HCT116 (cell line): ENCODE results near the gene LRRC31. TPM values are rescaled to one million over a fixed set of nuclear protein-coding genes. Genes with fewer than 3 reads are reported as not detected.

Experiments used
- ATAC-seq: fragments of 200-7000 bp; cut with Tn5 transposase; 2 replicates; pipeline ENCODE4 v1.9.1; 2020; ENCODE audit warnings: mild to moderate bottlenecking, moderate library complexity
- BruUV-seq: library from RNA; stranded (reverse); fragments of 400-500 nt; replicated peaks from 2 replicates; lab custom pipeline; 2021; lab: Mats Ljungman, UMichigan
- CTCF ChIA-PET: fragments of 300-600 bp; sonication (Branson Sonifier 250); formaldehyde crosslinking; loops from one replicate; lab custom pipeline; 2021; ENCODE audit warnings: antibody characterized with exemption; lab: Charles Lee
- POLR2A ChIA-PET: fragments of 300-600, 350-600 bp; sonication (Branson Sonifier 250); formaldehyde crosslinking; loops from one replicate; lab custom pipeline; 2021; ENCODE audit warnings: antibody characterized with exemption; lab: Charles Lee
- RAD21 ChIA-PET, 2 experiments: fragments of 300-600 bp; sonication (Branson Sonifier 250); formaldehyde crosslinking; loops; one replicate each; lab custom pipeline; 2023; ENCODE audit warnings: low total read pairs in 2 of 2; ENCODE audit not compliant: uncharacterized antibody in 2 of 2, unreplicated experiment in 2 of 2, low non-redundant PET in 1 of 2; lab: Charles Lee
- DNase-seq: peaks from one replicate; pipeline ENCODE4 v3.0.0-alpha.2; 2010; ENCODE audit warnings: low read depth, low spot score
- H2AFZ ChIP-seq: fragments of 200-600 bp; shearing (Covaris generic), sonication (generic); 2 replicates; pipeline ENCODE4 v1.6.1; 2017; ENCODE audit warnings: low read depth, mixed run types, mixed read lengths, antibody characterized with exemption, low read length; ENCODE audit not compliant: poor library complexity, severe bottlenecking
- H3K27ac ChIP-seq: 2 replicates; pipeline ENCODE4 v1.5.1; 2012; ENCODE audit warnings: low read depth, low read length
- H3K27me3 ChIP-seq: fragments of 200-600 bp; sonication (generic); 2 replicates; pipeline ENCODE4 v1.6.1; 2016; ENCODE audit warnings: mixed run types, low read length, mixed read lengths; ENCODE audit not compliant: insufficient read depth
- H3K36me3 ChIP-seq, 2 experiments: fragments of 200-500 bp in 1 of 2; fragments of 200-600 bp in 1 of 2; sonication (Bioruptor generic) in 1 of 2; sonication (generic) in 1 of 2; 2 replicates each; pipeline versions ENCODE4 v1.5.1 to v1.6.1; 2014 to 2016; ENCODE audit warnings: low read length in 2 of 2, inconsistent platforms in 1 of 2, mixed read lengths in 1 of 2, mixed run types in 1 of 2; ENCODE audit not compliant: insufficient read depth in 2 of 2, control insufficient read depth in 1 of 2
- H3K4me1 ChIP-seq, 2 experiments: fragments of 200-600 bp in 1 of 2; sonication (generic) in 1 of 2; 2 replicates each; pipeline versions ENCODE4 v1.5.1 to v1.6.1; 2012 to 2017; ENCODE audit warnings: low read length in 2 of 2, inconsistent platforms in 1 of 2, mild to moderate bottlenecking in 1 of 2, mixed read lengths in 1 of 2, mixed run types in 1 of 2, moderate library complexity in 1 of 2; ENCODE audit not compliant: insufficient read depth in 2 of 2, control insufficient read depth in 1 of 2
- H3K4me2 ChIP-seq: fragments of 200-600 bp; sonication (generic); 2 replicates; pipeline ENCODE4 v1.6.1; 2017; ENCODE audit warnings: mixed run types, low read length, mixed read lengths
- H3K4me3 ChIP-seq, 2 experiments: fragments of 200-600 bp in 1 of 2; sonication (generic) in 1 of 2; replicated peaks in 1 of 2; 2 replicates each; pipeline ENCODE4 v1.5.1; 2011 to 2016; ENCODE audit warnings: low read length in 2 of 2, control low read depth in 1 of 2, low read depth in 1 of 2, mild to moderate bottlenecking in 1 of 2, mixed read lengths in 1 of 2, mixed run types in 1 of 2
- H3K79me2 ChIP-seq: fragments of 200-600 bp; sonication (generic); 2 replicates; pipeline ENCODE4 v1.6.1; 2017; ENCODE audit warnings: mild to moderate bottlenecking, mixed run types, low read length, moderate library complexity, mixed read lengths; ENCODE audit not compliant: insufficient read depth
- H3K9ac ChIP-seq: fragments of 200-600 bp; sonication (generic); 2 replicates; pipeline ENCODE4 v1.6.1; 2016; ENCODE audit warnings: low read length, mixed read lengths
- H3K9me2 ChIP-seq: fragments of 200-600 bp; sonication (generic), shearing (Covaris generic); 2 replicates; pipeline ENCODE4 v1.6.1; 2017; ENCODE audit warnings: mixed run types, mild to moderate bottlenecking, moderate library complexity; ENCODE audit not compliant: insufficient read depth
- H3K9me3 ChIP-seq, 2 experiments: fragments of 200-500 bp in 1 of 2; fragments of 200-600 bp in 1 of 2; sonication (Bioruptor generic) in 1 of 2; sonication (generic) in 1 of 2; 2 replicates each; pipeline ENCODE4 v1.6.1; 2014 to 2017; ENCODE audit warnings: low read length in 2 of 2, mixed read lengths in 2 of 2, inconsistent platforms in 1 of 2, low read depth in 1 of 2, mild to moderate bottlenecking in 1 of 2, mixed run types in 1 of 2, moderate library complexity in 1 of 2; ENCODE audit not compliant: control insufficient read depth in 1 of 2, insufficient read depth in 1 of 2
- H4K20me1 ChIP-seq: fragments of 200-600 bp; sonication (generic), shearing (Covaris generic); 2 replicates; pipeline ENCODE4 v1.6.1; 2017; ENCODE audit warnings: mixed run types, mild to moderate bottlenecking, moderate library complexity; ENCODE audit not compliant: insufficient read depth
- CTCF ChIP-seq, 3 experiments: fragments of 200-600 bp in 1 of 3; sonication (generic) in 1 of 3; IDR thresholded peaks in 2 of 3; conservative IDR thresholded peaks in 1 of 3; 2 replicates each; pipeline ENCODE4 v1.5.1; 2012 to 2017; ENCODE audit warnings: low read depth in 2 of 3, low read length in 2 of 3, antibody characterized with exemption in 1 of 3, borderline replicate concordance in 1 of 3, control low read depth in 1 of 3, mild to moderate bottlenecking in 1 of 3, mixed read lengths in 1 of 3, mixed run types in 1 of 3, moderate library complexity in 1 of 3; ENCODE audit not compliant: insufficient read depth in 1 of 3
- EGR1 ChIP-seq: IDR thresholded peaks from 2 replicates; pipeline ENCODE4 v1.6.1; 2012; ENCODE audit warnings: low read depth
- ELF1 ChIP-seq: IDR thresholded peaks from 2 replicates; pipeline ENCODE4 v1.6.1; 2012; ENCODE audit warnings: low read depth, borderline replicate concordance
- FOSL1 ChIP-seq: IDR thresholded peaks from 2 replicates; pipeline ENCODE4 v1.6.1; 2012; ENCODE audit warnings: low read depth
- JUND ChIP-seq: IDR thresholded peaks from 2 replicates; pipeline ENCODE4 v1.6.1; 2012
- POLR2A ChIP-seq: IDR thresholded peaks from 2 replicates; pipeline ENCODE4 v1.7.0; 2011; ENCODE audit warnings: borderline replicate concordance; ENCODE audit not compliant: insufficient read depth, insufficient read length; ENCODE audit errors: extremely low read depth
- TCF7L2 ChIP-seq: IDR thresholded peaks from 2 replicates; pipeline ENCODE4 v1.7.0; 2011; ENCODE audit warnings: borderline replicate concordance, inconsistent platforms; ENCODE audit not compliant: insufficient read depth, insufficient read length; ENCODE audit errors: extremely low read depth
- ZBTB33 ChIP-seq: IDR thresholded peaks from 2 replicates; pipeline ENCODE4 v1.6.1; 2011; ENCODE audit warnings: mild to moderate bottlenecking, low read length, moderate library complexity; ENCODE audit not compliant: insufficient replicate concordance; ENCODE audit errors: extremely low read depth
- ZNF274 ChIP-seq: fragments of 200-500 bp; sonication (Bioruptor generic); IDR thresholded peaks from 2 replicates; pipeline ENCODE4 v1.6.1; 2014; ENCODE audit warnings: mild to moderate bottlenecking, low read depth, low read length, inconsistent platforms
- intact Hi-C: fragments of 100-400 bp; cut with micrococcal nuclease; formaldehyde crosslinking; loops from 2 replicates; pipeline ENCODE4 v1.10.0; 2022
- total RNA-seq: library from RNA; stranded (reverse); gene quantifications from one replicate; pipeline ENCODE4 v1.2.1, GENCODE V29; 2021; ENCODE audit not compliant: unreplicated experiment

The LRRC31 gene
- total RNA-seq, 1 experiment from 2014 or later = not detected

DNA sequence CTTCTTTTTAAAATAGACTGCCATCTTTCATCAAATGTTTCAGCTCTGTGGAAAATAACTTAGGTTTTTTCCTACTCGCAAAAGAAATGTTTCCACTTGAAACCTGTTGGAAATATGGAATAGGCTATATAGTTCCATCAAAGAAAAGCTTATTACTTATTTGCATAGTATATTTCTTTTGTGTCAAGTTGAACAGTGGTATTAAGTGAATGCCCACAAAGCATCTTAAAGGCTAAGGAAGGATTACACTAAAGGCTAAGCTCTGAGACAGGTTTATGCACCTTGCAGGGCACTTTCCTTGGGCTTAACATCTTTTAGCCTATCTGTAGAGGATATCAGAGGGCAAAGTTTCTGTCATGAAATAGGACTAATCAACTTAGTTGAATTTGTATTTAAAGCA, 41.5 kb upstream of the LRRC31 start, which contains the start of gene SAMD7:
Gene SAMD7, plus strand, starts transcription at position 301 of the 400 bp plus-strand sequence. CDS start 7,927 bp downstream, outside the sequence.
- no peaks in the 10 kb centered on the region for H3K79me2 ChIP-seq
- H3K4me2 ChIP-seq = no peak within 1 kb of the TSS
- H3K27me3 ChIP-seq = no peaks in the 10 kb centered on the region
- no peaks in the 10 kb centered on the region for H3K4me1 ChIP-seq
- H3K9ac ChIP-seq = no peak within 1 kb of the TSS
- DNase-seq (no peak), ATAC-seq (no peak)
- ChIA-PET POLR2A (no interaction called here), RAD21 (no interaction called here), CTCF (no interaction called here)
- no peaks in the 10 kb centered on the region for H3K36me3 ChIP-seq
- no TSS peak for BruUV-seq
- no peak within 1 kb of the TSS for H3K27ac ChIP-seq
- H4K20me1 ChIP-seq = no peaks in the 10 kb centered on the region
- H3K9me3 ChIP-seq = no peaks in the 10 kb centered on the region
- no peak within 1 kb of the TSS for H2AFZ ChIP-seq
- no peak within 1 kb of the TSS for H3K4me3 ChIP-seq
- no peak for TF ChIP-seq ZBTB33
- no peak for TF ChIP-seq ELF1
- TF ChIP-seq EGR1 = no peak
- no peak for TF ChIP-seq TCF7L2
- intact Hi-C loops = no loop called here
- H3K9me2 ChIP-seq = no peaks in the 10 kb centered on the region

- Histone ChIP-seq H3K79me2 (no peaks in the 10 kb centered on the region), H3K4me1 (no peaks in the 10 kb centered on the region), H3K4me3 (no peak overlapping the region), H3K9me3 (0 out of 4 replicates have a peak, but pooled peaks cover 0 to 3% of the 10 kb centered on the region in 2 experiments), H3K27ac (no peak overlapping the region), H2AFZ (no peak overlapping the region), H3K9ac (no peak overlapping the region), H3K9me2 (no peaks in the 10 kb centered on the region), H3K4me2 (no peak overlapping the region), H3K36me3 (no peaks in the 10 kb centered on the region), H4K20me1 (no peaks in the 10 kb centered on the region), H3K27me3 (no peaks in the 10 kb centered on the region)
- CTCF ChIA-PET = no interaction called here
- DNase-seq (no peak), ATAC-seq (no peak)
- intact Hi-C loops = no loop called here
- RAD21 ChIA-PET = no interaction called here
- POLR2A ChIA-PET = no interaction called here
- no TSS peak for BruUV-seq
- TF ChIP-seq JUND = no peak
- no peak for TF ChIP-seq POLR2A
- TF ChIP-seq ZNF274 = no peak
- no peak for TF ChIP-seq FOSL1
- TF ChIP-seq CTCF (IDR thresholded peaks at IDR 0.05 in 2 of 3, conservative IDR thresholded peaks at IDR 0.05 in 1 of 3; ENCODE audit: borderline replicate concordance in 1 of 3, insufficient read depth in 1 of 3, low read depth in 2 of 3, low read length in 2 of 3) = no peak
These were observed 38.2 kb upstream of the LRRC31 start for GRCh38 chr3:169907944-169908343.
